Cardiac fibroblast (primary cell): ENCODE measurements around the gene ADAM30.

Experiments
- DNase-seq, 2 donors: peaks; one replicate each; pipeline versions ENCODE4 v3.0.0 to v3.0.0-alpha.2; 2010; ENCODE audit warnings: low read depth in 2 of 2
- H3K4me3 ChIP-seq, 2 donors: replicated peaks in 1 of 2; 1 replicate in 1 of 2; 2 replicates in 1 of 2; pipeline ENCODE4 v1.5.1; 2011; ENCODE audit warnings: low read depth in 2 of 2, low read length in 2 of 2, mild to moderate bottlenecking in 2 of 2, moderate library complexity in 1 of 2
- TF ChIP-seq, protein P1 (sequence below): IDR thresholded peaks from one replicate; pipeline ENCODE4 v1.5.1; 2011; ENCODE audit warnings: low read depth, mild to moderate bottlenecking, low read length, inconsistent platforms

Gene ADAM30

DNA sequence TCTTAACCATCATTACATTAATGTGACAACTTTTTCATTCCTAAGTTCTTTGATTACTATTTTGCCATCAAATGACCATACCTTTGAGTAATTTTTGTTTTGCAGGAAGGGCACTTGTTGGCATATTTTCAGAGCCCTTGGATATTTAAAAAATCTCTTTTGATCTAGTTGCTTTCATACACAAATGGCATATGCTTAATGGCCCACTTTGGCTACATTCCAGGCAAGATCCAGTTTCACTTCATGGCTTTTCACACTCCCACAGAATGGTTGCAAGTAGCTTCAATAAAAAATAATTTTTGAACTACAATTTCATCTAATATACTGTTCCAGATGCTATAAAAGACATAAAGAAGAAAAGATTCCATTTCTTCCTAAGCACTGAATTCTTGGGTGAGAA lies 18.1 kb downstream of the ADAM30 start:
- DNase-seq = no peak
- TF ChIP-seq, protein P1, sequence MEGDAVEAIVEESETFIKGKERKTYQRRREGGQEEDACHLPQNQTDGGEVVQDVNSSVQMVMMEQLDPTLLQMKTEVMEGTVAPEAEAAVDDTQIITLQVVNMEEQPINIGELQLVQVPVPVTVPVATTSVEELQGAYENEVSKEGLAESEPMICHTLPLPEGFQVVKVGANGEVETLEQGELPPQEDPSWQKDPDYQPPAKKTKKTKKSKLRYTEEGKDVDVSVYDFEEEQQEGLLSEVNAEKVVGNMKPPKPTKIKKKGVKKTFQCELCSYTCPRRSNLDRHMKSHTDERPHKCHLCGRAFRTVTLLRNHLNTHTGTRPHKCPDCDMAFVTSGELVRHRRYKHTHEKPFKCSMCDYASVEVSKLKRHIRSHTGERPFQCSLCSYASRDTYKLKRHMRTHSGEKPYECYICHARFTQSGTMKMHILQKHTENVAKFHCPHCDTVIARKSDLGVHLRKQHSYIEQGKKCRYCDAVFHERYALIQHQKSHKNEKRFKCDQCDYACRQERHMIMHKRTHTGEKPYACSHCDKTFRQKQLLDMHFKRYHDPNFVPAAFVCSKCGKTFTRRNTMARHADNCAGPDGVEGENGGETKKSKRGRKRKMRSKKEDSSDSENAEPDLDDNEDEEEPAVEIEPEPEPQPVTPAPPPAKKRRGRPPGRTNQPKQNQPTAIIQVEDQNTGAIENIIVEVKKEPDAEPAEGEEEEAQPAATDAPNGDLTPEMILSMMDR = no peak
- H3K4me3 ChIP-seq = no peak overlapping the region

- no peak overlapping the region for H3K4me3 ChIP-seq
- TF ChIP-seq, protein P1 = no peak
- no peak for DNase-seq
Measured at GRCh38 chr1:119874186-119874585, 22.1 kb downstream of the ADAM30 start.

DNA sequence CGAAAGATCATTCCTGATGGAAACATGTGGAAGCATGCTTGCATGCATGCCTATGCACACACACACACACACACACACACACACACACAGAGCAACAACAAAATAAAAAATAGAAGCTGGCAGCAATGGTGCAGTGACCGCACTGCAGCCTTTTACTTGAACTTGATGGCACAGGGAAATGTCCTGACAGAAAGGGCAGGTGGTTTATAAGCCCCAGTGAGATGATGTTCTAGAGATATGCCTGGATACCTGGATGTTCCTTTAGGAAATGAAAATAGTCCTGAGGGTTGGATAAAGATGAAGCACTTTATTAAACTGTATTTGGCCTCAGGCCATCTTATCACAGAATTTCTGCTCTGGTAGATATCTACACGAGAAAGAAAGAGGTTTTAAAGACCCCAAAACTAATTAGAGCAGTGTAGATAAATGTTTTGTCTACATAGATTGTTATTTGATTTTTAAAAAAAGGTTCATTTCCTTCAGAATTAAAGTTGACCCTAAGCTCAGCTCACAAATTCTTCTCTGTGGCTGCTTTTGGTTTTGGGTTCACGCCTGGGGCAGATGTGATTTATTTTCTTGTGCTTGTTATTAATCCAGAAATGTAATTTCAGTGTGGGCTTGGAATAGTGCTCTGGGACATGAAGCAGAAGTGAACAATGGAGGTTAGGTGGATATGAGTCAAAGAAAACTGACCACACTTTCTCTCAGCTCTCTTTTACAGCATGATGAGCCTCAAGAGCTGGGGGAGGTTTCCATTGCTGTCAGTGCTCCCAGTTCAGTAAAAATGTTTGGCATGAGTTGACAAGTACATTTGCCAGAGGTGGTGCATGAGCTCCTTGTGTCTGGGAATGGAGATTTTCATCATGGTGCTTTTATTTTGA lies 22.9 kb downstream of the ADAM30 start:
- peak; percentile 85 to 86 for DNase-seq
- TF ChIP-seq, protein P1 = no peak
- no peak overlapping the region for H3K4me3 ChIP-seq

GRCh38 chr1:119871881-119872280 lies 24.4 kb downstream of the ADAM30 start:
- no peak for DNase-seq
- TF ChIP-seq, protein P1 = no peak

DNA sequence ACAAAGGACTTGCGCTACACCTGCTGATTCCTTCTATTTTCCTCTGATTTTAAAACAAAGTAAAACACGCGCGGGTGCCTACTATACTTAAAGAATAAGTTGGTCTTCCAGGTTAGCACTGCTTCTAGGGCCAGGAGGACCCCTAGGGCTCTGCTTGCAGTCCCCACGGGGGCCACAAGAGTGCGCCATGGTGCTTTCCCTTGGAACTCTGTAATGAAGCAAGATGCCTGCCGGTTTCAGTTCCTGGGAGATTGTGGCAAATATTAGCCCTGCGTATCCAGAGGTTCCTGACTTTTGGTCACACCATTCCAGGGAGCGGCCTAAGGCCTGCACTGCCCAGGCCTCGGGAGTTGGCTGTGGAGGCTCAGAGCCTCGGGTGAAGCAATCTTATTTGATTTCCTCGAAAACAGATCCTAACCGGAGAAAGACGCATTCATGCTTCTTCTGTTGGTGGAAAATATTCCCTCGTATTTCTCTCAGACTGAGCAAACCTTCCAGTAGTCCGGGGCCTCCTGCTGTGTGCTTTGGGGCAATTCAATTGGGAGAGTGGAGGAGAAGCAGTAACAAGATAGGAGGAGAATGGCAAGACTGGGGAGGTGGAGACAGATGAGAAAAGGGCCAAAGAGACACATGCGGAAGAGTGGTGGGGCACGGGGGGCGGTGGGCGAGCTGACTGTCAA lies 25.3 kb downstream of the ADAM30 start:
- TF ChIP-seq, protein P1 = peak; percentile 99
- peak; percentile 85 to 89 for DNase-seq
- peak overlapping the region in 1 of 2 donors; percentile 24 for H3K4me3 ChIP-seq

More at GRCh38 chr1:119871881-119872280, 24.4 kb downstream of the ADAM30 start:
- no peak overlapping the region for H3K4me3 ChIP-seq

DNA sequence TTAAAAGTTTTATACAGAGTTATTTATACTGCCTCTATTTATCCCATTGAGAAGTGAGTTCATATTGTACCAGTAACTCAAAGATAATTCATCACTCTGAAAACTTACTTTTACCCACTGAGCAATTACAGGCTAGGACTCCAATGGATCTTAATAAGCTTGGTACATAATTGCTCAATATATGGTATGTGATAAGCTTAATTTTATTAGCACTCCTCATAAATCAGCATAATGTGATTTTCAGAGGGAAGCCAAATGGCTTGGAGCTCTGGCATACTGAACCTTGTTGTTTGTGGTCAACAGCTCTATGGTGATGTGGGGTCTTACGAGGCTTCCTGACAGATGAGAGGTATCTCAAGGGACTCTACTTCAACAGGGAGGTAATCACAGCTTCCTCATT lies 26.3 kb downstream of the ADAM30 start:
- no peak overlapping the region for H3K4me3 ChIP-seq
- DNase-seq = no peak
- TF ChIP-seq, protein P1 = no peak
